Caco-2 (cell line): Measurements from ENCODE around the gene GLT8D1. TPM values are rescaled to one million over a fixed set of nuclear protein-coding genes. Genes with fewer than 3 reads are reported as not detected.

Experiments used
- BruUV-seq: library from RNA; stranded (reverse); fragments of 400-500 nt; replicated peaks from 2 replicates; lab custom pipeline; 2021; lab: Mats Ljungman, UMichigan
- CTCF ChIA-PET: fragments of 300-600 bp; sonication (Branson Sonifier 250); formaldehyde crosslinking; loops from one replicate; lab custom pipeline; 2022; ENCODE audit warnings: antibody characterized with exemption; lab: Charles Lee
- POLR2A ChIA-PET: fragments of 300-600 bp; sonication (Branson Sonifier 250); formaldehyde crosslinking; loops from one replicate; lab custom pipeline; 2022; ENCODE audit warnings: antibody characterized with exemption; lab: Charles Lee
- DNase-seq, 2 experiments: peaks; one replicate each; pipeline versions ENCODE4 v3.0.0 to v3.0.0-alpha.2; 2020 to 2022
- H3K27me3 ChIP-seq: replicated peaks from 2 replicates; pipeline ENCODE4 v1.6.0; 2011; ENCODE audit warnings: low read length; ENCODE audit not compliant: control insufficient read depth, insufficient read depth
- H3K36me3 ChIP-seq: 2 replicates; pipeline ENCODE4 v1.5.1; 2011; ENCODE audit warnings: low read length; ENCODE audit not compliant: control insufficient read depth, insufficient read depth
- H3K4me1 ChIP-seq: fragments of 250-450 bp; sonication (Bioruptor Pico); 2 replicates; pipeline ENCODE4 v1.5.1; 2020; ENCODE audit warnings: mild to moderate bottlenecking
- H3K4me3 ChIP-seq: 2 replicates; pipeline ENCODE4 v1.5.1; 2011; ENCODE audit warnings: low read depth, mild to moderate bottlenecking, control low read depth, low read length
- H3K9me3 ChIP-seq: fragments of 250-450 bp; sonication (Bioruptor Pico); 2 replicates; pipeline ENCODE4 v1.5.1; 2020; ENCODE audit warnings: mild to moderate bottlenecking, moderate library complexity
- H3K27ac Mint-ChIP-seq: one replicate; pipeline ENCODE4 v1.8.0; 2022; ENCODE audit warnings: mixed read lengths; ENCODE audit not compliant: unreplicated experiment
- H3K27me3 Mint-ChIP-seq: one replicate; pipeline ENCODE4 v1.8.0; 2022; ENCODE audit warnings: mixed read lengths; ENCODE audit not compliant: insufficient read depth, unreplicated experiment
- H3K36me3 Mint-ChIP-seq: one replicate; pipeline ENCODE4 v1.8.0; 2022; ENCODE audit warnings: mild to moderate bottlenecking, mixed read lengths; ENCODE audit not compliant: insufficient read depth, unreplicated experiment
- H3K4me1 Mint-ChIP-seq: one replicate; pipeline ENCODE4 v1.8.0; 2022; ENCODE audit warnings: low read depth, mixed read lengths; ENCODE audit not compliant: unreplicated experiment
- H3K4me3 Mint-ChIP-seq: one replicate; pipeline ENCODE4 v1.8.0; 2022; ENCODE audit warnings: mild to moderate bottlenecking, moderate library complexity, mixed read lengths; ENCODE audit not compliant: unreplicated experiment
- H3K9me3 Mint-ChIP-seq: one replicate; pipeline ENCODE4 v1.8.0; 2022; ENCODE audit warnings: mixed read lengths; ENCODE audit not compliant: unreplicated experiment
- intact Hi-C: fragments of 100-400 bp; cut with micrococcal nuclease; formaldehyde crosslinking; loops from one replicate; pipeline ENCODE4 v1.10.0; 2022; ENCODE audit not compliant: unreplicated experiment
- total RNA-seq: library from RNA; stranded (reverse); gene quantifications from 2 replicates; pipeline ENCODE4 v1.2.3, GENCODE V29; 2022
- TF ChIP-seq, protein P1 (sequence below), 2 experiments: fragments of 200-600 bp in 1 of 2; IDR thresholded peaks; 1 replicate in 1 of 2; 2 replicates in 1 of 2; pipeline versions ENCODE4 v1.5.1 to v1.8.0; 2011 to 2022; ENCODE audit warnings: antibody characterized with exemption in 1 of 2, control low read depth in 1 of 2, inconsistent platforms in 1 of 2, low read depth in 1 of 2, low read length in 1 of 2, mild to moderate bottlenecking in 1 of 2, moderate library complexity in 1 of 2; ENCODE audit not compliant: insufficient read depth in 1 of 2, severe bottlenecking in 1 of 2, unreplicated experiment in 1 of 2

GLT8D1 gene
- total RNA-seq, 1 experiment from 2014 or later = 31.4 TPM

DNA sequence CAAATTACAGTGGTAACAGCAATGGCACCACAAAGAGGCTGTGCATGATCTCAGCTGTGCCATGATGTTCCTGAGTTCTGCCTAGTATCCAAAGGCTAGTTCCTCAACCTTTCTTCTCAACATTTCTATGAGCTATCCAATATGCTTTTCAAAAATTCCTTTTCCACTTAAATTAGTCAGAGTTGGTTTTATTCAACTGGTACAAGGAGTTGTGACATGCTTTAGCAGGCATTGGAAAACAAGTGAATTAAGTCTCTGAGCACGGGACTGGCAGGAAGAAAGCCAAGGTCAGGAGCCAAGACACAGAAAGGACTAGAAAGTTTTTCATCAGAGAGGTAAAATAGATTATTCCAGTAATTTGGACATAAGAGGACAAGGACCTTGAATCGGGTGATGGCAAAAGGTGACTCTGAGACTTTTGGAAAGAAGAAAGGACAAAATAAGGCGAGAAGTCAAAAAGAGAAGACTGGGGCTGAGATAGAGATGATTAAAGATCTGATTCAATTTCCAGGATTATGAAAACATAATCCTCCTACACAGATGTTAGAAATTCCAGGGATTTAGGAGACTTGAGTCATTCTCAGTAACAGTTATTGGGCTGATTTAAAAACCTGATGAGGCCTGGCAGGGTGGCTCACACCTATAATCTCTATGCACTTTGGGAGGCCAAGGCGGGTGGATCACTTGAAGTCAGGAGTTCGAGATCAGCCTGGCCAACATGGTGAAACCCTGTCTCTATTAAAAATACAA, 56.0 kb downstream of the GLT8D1 start:
- Histone ChIP-seq H3K4me1 (no peaks in the 10 kb centered on the region), H3K27me3 (no peaks in the 10 kb centered on the region), H3K9me3 (no peaks in the 10 kb centered on the region), H3K4me3 (no peak overlapping the region), H3K36me3 (no peaks in the 10 kb centered on the region)
- H3K27ac Mint-ChIP-seq = no peak overlapping the region
- H3K36me3 Mint-ChIP-seq = peaks cover 56% of the 10 kb centered on the region
- no peaks in the 10 kb centered on the region for H3K27me3 Mint-ChIP-seq
- ChIA-PET CTCF (no interaction called here), POLR2A (no interaction called here)
- no TSS peak for BruUV-seq
- intact Hi-C loops = no loop called here
- no peak for DNase-seq
- no peaks in the 10 kb centered on the region for H3K9me3 Mint-ChIP-seq
- TF ChIP-seq, protein P1, sequence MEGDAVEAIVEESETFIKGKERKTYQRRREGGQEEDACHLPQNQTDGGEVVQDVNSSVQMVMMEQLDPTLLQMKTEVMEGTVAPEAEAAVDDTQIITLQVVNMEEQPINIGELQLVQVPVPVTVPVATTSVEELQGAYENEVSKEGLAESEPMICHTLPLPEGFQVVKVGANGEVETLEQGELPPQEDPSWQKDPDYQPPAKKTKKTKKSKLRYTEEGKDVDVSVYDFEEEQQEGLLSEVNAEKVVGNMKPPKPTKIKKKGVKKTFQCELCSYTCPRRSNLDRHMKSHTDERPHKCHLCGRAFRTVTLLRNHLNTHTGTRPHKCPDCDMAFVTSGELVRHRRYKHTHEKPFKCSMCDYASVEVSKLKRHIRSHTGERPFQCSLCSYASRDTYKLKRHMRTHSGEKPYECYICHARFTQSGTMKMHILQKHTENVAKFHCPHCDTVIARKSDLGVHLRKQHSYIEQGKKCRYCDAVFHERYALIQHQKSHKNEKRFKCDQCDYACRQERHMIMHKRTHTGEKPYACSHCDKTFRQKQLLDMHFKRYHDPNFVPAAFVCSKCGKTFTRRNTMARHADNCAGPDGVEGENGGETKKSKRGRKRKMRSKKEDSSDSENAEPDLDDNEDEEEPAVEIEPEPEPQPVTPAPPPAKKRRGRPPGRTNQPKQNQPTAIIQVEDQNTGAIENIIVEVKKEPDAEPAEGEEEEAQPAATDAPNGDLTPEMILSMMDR (IDR thresholded peaks at IDR 0.05; ENCODE audit: insufficient read depth in 1 of 2, low read depth in 1 of 2, low read length in 1 of 2, severe bottlenecking in 1 of 2, unreplicated experiment in 1 of 2) = no peak
- no peak overlapping the region for H3K4me3 Mint-ChIP-seq
- peaks cover 7% of the 10 kb centered on the region for H3K4me1 Mint-ChIP-seq

DNA sequence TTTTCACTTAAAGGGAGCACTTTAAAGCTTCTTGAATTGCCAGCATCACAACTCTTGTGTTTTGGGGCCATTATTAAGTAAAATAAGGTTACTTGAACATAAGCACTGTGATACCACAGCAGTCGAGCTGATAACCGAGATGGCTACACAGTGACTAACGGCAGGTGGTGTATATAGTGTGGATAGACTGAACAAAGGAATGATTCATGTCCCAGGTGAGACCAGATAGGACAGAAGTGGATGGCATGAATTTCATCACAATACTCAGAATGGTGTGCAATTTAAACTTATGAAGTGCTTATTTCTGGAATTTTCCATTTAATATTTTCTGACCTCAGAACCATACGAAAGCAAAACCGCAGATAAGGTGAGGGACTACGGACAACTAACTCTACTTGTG, 60.0 kb downstream of the GLT8D1 start:
- no peak for DNase-seq
- H3K4me3 Mint-ChIP-seq = no peak overlapping the region
- no peaks in the 10 kb centered on the region for H3K27me3 Mint-ChIP-seq
- H3K4me1 ChIP-seq = no peaks in the 10 kb centered on the region
- no peak overlapping the region for H3K4me3 ChIP-seq
- no TSS peak for BruUV-seq
- intact Hi-C loops = no loop called here
- no peaks in the 10 kb centered on the region for H3K36me3 ChIP-seq
- H3K27ac Mint-ChIP-seq = no peak overlapping the region
- H3K27me3 ChIP-seq = no peaks in the 10 kb centered on the region
- no peaks in the 10 kb centered on the region for H3K9me3 ChIP-seq
- ChIA-PET POLR2A (no interaction called here), CTCF (no interaction called here)
- peaks cover 7% of the 10 kb centered on the region for H3K4me1 Mint-ChIP-seq
- H3K9me3 Mint-ChIP-seq = no peaks in the 10 kb centered on the region
- TF ChIP-seq, protein P1 (IDR thresholded peaks at IDR 0.05; ENCODE audit: insufficient read depth in 1 of 2, low read depth in 1 of 2, low read length in 1 of 2, severe bottlenecking in 1 of 2, unreplicated experiment in 1 of 2) = no peak
- H3K36me3 Mint-ChIP-seq = peaks cover 55% of the 10 kb centered on the region

Other genes with a start within 250 kb of the GLT8D1 start
- 0.39 and 0.63 TPM in 2 replicates for gene STAB1, start 210.5 kb downstream of the GLT8D1 start, total RNA-seq
- 212 and 214 TPM in 2 replicates for gene NT5DC2, start 171.9 kb downstream of the GLT8D1 start, total RNA-seq
- 35.0 and 38.6 TPM in 2 replicates for gene UQCC5, start 169.2 kb downstream of the GLT8D1 start, total RNA-seq
- gene PBRM1, start 19.9 kb downstream of the GLT8D1 start, total RNA-seq = 50.6 and 50.7 TPM in 2 replicates
- 125 and 134 TPM in 2 replicates for gene GNL3, start 19.8 kb downstream of the GLT8D1 start, total RNA-seq
- 141 and 153 TPM in 2 replicates for gene SPCS1, start 315 bp upstream of the GLT8D1 start, total RNA-seq
- 39.2 and 40.5 TPM in 2 replicates for gene NEK4, start 65.1 kb upstream of the GLT8D1 start, total RNA-seq
- gene ITIH1, start 71.8 kb upstream of the GLT8D1 start, total RNA-seq = 0.49 TPM in 1 of 2 replicates, not detected in the other
- gene ITIH3, start 89.0 kb upstream of the GLT8D1 start, total RNA-seq = 0.23 and 0.27 TPM in 2 replicates
- gene ITIH4, start 124.9 kb upstream of the GLT8D1 start, total RNA-seq = 3.7 and 4.1 TPM in 2 replicates
- 1.8 TPM in 1 of 2 replicates, not detected in the other for gene MUSTN1, start 129.2 kb upstream of the GLT8D1 start, total RNA-seq
- gene STIMATE, start 191.8 kb upstream of the GLT8D1 start, total RNA-seq = 13.5 and 13.9 TPM in 2 replicates